ENCODE results near the gene AGFG2.

- TF ChIP-seq CTCF (IDR thresholded peaks at IDR 0.05) (no peak), POLR2AphosphoS5 (IDR thresholded peaks at IDR 0.05; ENCODE audit: low read depth, low read length) (no peak), TCF7L2 (IDR thresholded peaks at IDR 0.05; ENCODE audit: low read depth, low read length) (no peak)
Measured at GRCh38 chr7:100539436-100540006, 518 bp downstream of the AGFG2 start.

All from Panc1 (cell line).